ENCODE data around the gene PRKACB. TPM values are rescaled to one million over a fixed set of nuclear protein-coding genes. Genes with fewer than 3 reads are reported as not detected.

The PRKACB gene
- total RNA-seq, 3 donors from 2014 or later (not counting 1 experiment from before 2014, with no cell fraction given) = 111 to 148 (median 140) TPM

DNA sequence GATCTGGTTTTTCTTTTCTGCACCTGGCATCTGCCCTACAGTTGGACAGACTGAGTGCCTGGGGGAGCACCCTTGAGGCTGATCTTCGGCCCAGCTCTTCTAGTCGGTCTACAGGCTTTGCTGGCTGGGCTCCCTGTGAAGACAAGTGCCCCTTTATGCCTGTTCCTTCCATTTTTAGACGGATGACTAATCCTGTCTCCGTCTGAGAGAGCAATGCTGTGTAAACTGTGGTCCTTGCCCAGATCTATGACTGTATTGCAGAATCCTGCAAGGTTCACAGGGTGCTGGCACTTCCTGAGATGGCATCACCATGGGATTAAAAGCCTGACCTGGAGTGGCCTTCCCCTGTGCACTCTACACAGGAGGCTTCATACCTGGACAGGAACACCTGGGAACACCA is 109.8 kb downstream of the PRKACB start:
- DNase-seq (no peak), ATAC-seq (no peak)
- WGBS (ENCODE audit: insufficient coverage) = 89% methylated on average over 4 of the region's 4 CpGs
- Mint-ChIP-seq H3K9me3 (peaks cover 2% of the 10 kb centered on the region in 2 donors), H3K27ac (no peak overlapping the region), H3K36me3 (no peaks in the 10 kb centered on the region), H3K4me1 (no peaks in the 10 kb centered on the region), H3K4me3 (no peak overlapping the region), H3K27me3 (ENCODE audit: low read depth in 2 of 2) (no peaks in the 10 kb centered on the region)
- H3K27ac ChIP-seq (ENCODE audit: low read length) = no peak overlapping the region
- intact Hi-C loops (cut with micrococcal nuclease) = no loop called here
- no peaks in the 10 kb centered on the region for H3K36me3 ChIP-seq (ENCODE audit: control insufficient read depth, insufficient read depth, low read length)
- no peak overlapping the region for H3K4me3 ChIP-seq (ENCODE audit: low read length)
- H3K27me3 ChIP-seq (ENCODE audit: control insufficient read depth, insufficient read depth, low read length) = no peaks in the 10 kb centered on the region
- H3K9me3 ChIP-seq (ENCODE audit: control insufficient read depth, insufficient read depth, low read length) = no peaks in the 10 kb centered on the region
- TF ChIP-seq, protein P1, sequence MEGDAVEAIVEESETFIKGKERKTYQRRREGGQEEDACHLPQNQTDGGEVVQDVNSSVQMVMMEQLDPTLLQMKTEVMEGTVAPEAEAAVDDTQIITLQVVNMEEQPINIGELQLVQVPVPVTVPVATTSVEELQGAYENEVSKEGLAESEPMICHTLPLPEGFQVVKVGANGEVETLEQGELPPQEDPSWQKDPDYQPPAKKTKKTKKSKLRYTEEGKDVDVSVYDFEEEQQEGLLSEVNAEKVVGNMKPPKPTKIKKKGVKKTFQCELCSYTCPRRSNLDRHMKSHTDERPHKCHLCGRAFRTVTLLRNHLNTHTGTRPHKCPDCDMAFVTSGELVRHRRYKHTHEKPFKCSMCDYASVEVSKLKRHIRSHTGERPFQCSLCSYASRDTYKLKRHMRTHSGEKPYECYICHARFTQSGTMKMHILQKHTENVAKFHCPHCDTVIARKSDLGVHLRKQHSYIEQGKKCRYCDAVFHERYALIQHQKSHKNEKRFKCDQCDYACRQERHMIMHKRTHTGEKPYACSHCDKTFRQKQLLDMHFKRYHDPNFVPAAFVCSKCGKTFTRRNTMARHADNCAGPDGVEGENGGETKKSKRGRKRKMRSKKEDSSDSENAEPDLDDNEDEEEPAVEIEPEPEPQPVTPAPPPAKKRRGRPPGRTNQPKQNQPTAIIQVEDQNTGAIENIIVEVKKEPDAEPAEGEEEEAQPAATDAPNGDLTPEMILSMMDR (IDR thresholded peaks at IDR 0.05) = no peak
- H3K4me1 ChIP-seq (ENCODE audit: control insufficient read depth, insufficient read depth, low read length) = no peaks in the 10 kb centered on the region

DNA sequence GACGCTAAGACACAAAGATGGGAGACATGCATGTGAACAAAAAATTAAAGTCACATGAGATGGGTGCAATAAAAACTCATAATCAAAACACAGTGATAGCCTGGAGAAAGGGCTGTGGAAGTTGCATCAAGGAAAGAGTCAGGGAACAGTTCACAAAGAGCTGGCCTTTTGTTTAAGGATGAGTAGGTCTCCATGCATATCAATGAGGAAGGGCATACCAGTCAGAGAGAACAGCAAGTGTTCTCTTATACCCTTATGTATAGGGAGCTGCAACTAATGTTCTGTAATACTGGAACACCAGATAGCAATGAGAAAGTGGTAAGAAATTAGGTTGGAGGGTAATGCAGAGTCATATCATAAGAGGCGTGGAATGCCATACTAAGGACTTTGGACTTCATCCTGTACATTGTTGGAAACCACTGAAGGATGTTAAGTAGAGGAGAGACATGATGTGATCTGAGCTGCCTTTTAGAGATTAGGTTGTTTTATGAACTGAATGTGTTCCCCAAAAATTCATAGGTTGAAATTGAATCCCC is 110.7 kb downstream of the PRKACB start:
- Mint-ChIP-seq H3K9me3 (peaks cover 2% of the 10 kb centered on the region in 2 donors), H3K27me3 (ENCODE audit: low read depth in 2 of 2) (no peaks in the 10 kb centered on the region), H3K4me3 (no peak overlapping the region), H3K4me1 (no peaks in the 10 kb centered on the region), H3K27ac (no peak overlapping the region), H3K36me3 (no peaks in the 10 kb centered on the region)
- TF ChIP-seq, protein P1 (IDR thresholded peaks at IDR 0.05) = no peak
- ATAC-seq (no peak), DNase-seq (no peak)
- no peaks in the 10 kb centered on the region for H3K9me3 ChIP-seq (ENCODE audit: control insufficient read depth, insufficient read depth, low read length)
- H3K36me3 ChIP-seq (ENCODE audit: control insufficient read depth, insufficient read depth, low read length) = no peaks in the 10 kb centered on the region
- intact Hi-C loops (cut with micrococcal nuclease) = no loop called here
- H3K4me1 ChIP-seq (ENCODE audit: control insufficient read depth, insufficient read depth, low read length) = no peaks in the 10 kb centered on the region
- no peaks in the 10 kb centered on the region for H3K27me3 ChIP-seq (ENCODE audit: control insufficient read depth, insufficient read depth, low read length)
- H3K27ac ChIP-seq (ENCODE audit: low read length) = no peak overlapping the region
- WGBS (ENCODE audit: insufficient coverage) = 98% methylated on average over 2 of the region's 2 CpGs
- H3K4me3 ChIP-seq (ENCODE audit: low read length) = no peak overlapping the region

DNA sequence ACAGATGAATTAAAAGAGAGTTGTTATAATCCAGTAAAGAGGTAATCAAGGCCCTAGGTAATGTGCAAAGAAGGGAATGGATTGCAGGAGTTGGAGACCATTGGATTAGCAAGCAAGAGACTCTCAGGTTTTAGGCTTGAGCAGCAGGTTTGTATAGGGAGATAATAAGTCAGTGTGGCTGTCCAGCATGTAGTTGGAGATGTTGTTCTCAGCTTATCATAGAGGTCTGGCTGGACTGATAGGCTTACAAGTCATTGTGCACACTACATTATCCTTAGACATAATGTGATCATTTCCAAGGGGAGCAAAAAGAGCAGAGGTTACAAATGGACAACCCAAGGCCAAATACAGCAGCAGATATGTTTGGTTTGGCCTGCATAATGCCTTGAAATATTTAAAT is 111.5 kb downstream of the PRKACB start:
- H3K4me1 Mint-ChIP-seq = no peaks in the 10 kb centered on the region

DNA sequence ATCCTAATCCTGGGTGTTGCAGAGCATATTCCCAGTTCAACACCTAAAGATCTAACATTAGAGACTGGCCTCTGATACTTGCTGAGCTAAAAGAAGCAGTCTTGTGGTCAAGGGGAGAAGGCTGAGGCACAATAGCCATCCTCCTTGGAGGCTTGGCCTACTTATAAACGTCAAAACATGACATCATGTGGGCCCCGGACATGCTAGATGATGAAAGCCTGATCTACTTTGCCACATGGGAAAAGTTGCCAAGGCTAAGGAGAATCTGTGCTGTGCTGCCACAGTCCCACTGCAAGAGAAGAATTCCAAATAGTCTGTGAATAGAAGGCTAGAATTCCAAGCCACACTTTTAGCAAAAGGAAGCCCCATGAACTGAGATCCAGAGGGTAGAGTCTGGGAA is 113.5 kb downstream of the PRKACB start:
- Mint-ChIP-seq H3K36me3 (no peaks in the 10 kb centered on the region), H3K27ac (no peak overlapping the region), H3K9me3 (no peaks in the 10 kb centered on the region), H3K27me3 (ENCODE audit: low read depth in 2 of 2) (no peaks in the 10 kb centered on the region), H3K4me1 (no peaks in the 10 kb centered on the region), H3K4me3 (no peak overlapping the region)
- 75% methylated on average over 2 of the region's 2 CpGs for WGBS (ENCODE audit: insufficient coverage)
- no peak overlapping the region for H3K4me3 ChIP-seq (ENCODE audit: low read length)
- no peaks in the 10 kb centered on the region for H3K27me3 ChIP-seq (ENCODE audit: control insufficient read depth, insufficient read depth, low read length)
- DNase-seq (no peak), ATAC-seq (no peak)
- no peaks in the 10 kb centered on the region for H3K4me1 ChIP-seq (ENCODE audit: control insufficient read depth, insufficient read depth, low read length)
- no peaks in the 10 kb centered on the region for H3K9me3 ChIP-seq (ENCODE audit: control insufficient read depth, insufficient read depth, low read length)
- no peak overlapping the region for H3K27ac ChIP-seq (ENCODE audit: low read length)
- intact Hi-C loops (cut with micrococcal nuclease) = no loop called here
- no peaks in the 10 kb centered on the region for H3K36me3 ChIP-seq (ENCODE audit: control insufficient read depth, insufficient read depth, low read length)
- TF ChIP-seq, protein P1 (IDR thresholded peaks at IDR 0.05) = no peak

More for the DNA sequence above, 111.5 kb downstream of the PRKACB start:
- Mint-ChIP-seq H3K27ac (no peak overlapping the region), H3K36me3 (no peaks in the 10 kb centered on the region), H3K4me3 (no peak overlapping the region), H3K27me3 (ENCODE audit: low read depth in 2 of 2) (no peaks in the 10 kb centered on the region), H3K9me3 (no peaks in the 10 kb centered on the region)
- TF ChIP-seq, protein P1 (IDR thresholded peaks at IDR 0.05) = no peak
- H3K27ac ChIP-seq (ENCODE audit: low read length) = no peak overlapping the region
- no peaks in the 10 kb centered on the region for H3K9me3 ChIP-seq (ENCODE audit: control insufficient read depth, insufficient read depth, low read length)
- intact Hi-C loops (cut with micrococcal nuclease) = no loop called here
- no peaks in the 10 kb centered on the region for H3K27me3 ChIP-seq (ENCODE audit: control insufficient read depth, insufficient read depth, low read length)
- ATAC-seq (no peak), DNase-seq (no peak)
- no peak overlapping the region for H3K4me3 ChIP-seq (ENCODE audit: low read length)
- no peaks in the 10 kb centered on the region for H3K4me1 ChIP-seq (ENCODE audit: control insufficient read depth, insufficient read depth, low read length)
- H3K36me3 ChIP-seq (ENCODE audit: control insufficient read depth, insufficient read depth, low read length) = no peaks in the 10 kb centered on the region
